NCI-H2171 (cell line): ENCODE results near the gene FAM236C.
"Not testable (repeated sequence)": the region's sequence is repeated elsewhere in the genome, so short reads cannot be mapped to it uniquely, and the experiment has no call there.

Source experiments
- DNase-seq: peaks from one replicate; lab custom pipeline; 2025; lab: John Stamatoyannopoulos, UW

Gene FAM236C

GRCh38 chrX:72912315-72912714, at the start of gene FAM236C:
Gene FAM236C (plus strand): TSS chrX:72912615. CDS start chrX:72912715, 100 bp downstream.
- DNase-seq, result not testable (repeated sequence)

- not testable (repeated sequence) for DNase-seq
Measured at GRCh38 chrX:72882898-72883297, 29.5 kb upstream of the FAM236C start.

- not testable (repeated sequence) for DNase-seq
Measured at GRCh38 chrX:72889740-72890139, 22.7 kb upstream of the FAM236C start.

- not testable (repeated sequence) for DNase-seq
Measured at GRCh38 chrX:72916096-72916495, 3.7 kb downstream of the FAM236C start.

GRCh38 chrX:72932283-72932682, 19.9 kb downstream of the FAM236C start:
- DNase-seq, result not testable (repeated sequence)

- not testable (repeated sequence) for DNase-seq
Measured at GRCh38 chrX:72936455-72936854, 24.0 kb downstream of the FAM236C start.

GRCh38 chrX:72936882-72937455, 24.6 kb downstream of the FAM236C start:
- not testable (repeated sequence) for DNase-seq

- DNase-seq, result not testable (repeated sequence)
Measured at GRCh38 chrX:72937906-72938305, 25.5 kb downstream of the FAM236C start, which contains the start of gene FAM236A. Gene FAM236A (plus strand): TSS chrX:72938206. CDS start chrX:72938263, 57 bp downstream.

GRCh38 chrX:72942272-72942671, 29.9 kb downstream of the FAM236C start:
- not testable (repeated sequence) for DNase-seq

- DNase-seq, result not testable (repeated sequence)
Measured at GRCh38 chrX:72943035-72943818, 30.8 kb downstream of the FAM236C start.

GRCh38 chrX:72943819-72944169, 31.4 kb downstream of the FAM236C start, which contains the start of gene DMRTC1:
Gene DMRTC1 (minus strand): TSS chrX:72943837. CDS start chrX:72875694, 68,143 bp downstream.
- not testable (repeated sequence) for DNase-seq

GRCh38 chrX:72959971-72960370, 47.6 kb downstream of the FAM236C start:
- not testable (repeated sequence) for DNase-seq
